DOHH2 (cell line): ENCODE data around the gene SLC25A3.

Source experiments
- EZH2phosphoT487 ChIP-seq: fragments of 200-600 bp; sonication (generic); IDR thresholded peaks from 2 replicates; pipeline ENCODE4 v1.6.1; 2017; ENCODE audit warnings: borderline replicate concordance, mild to moderate bottlenecking, antibody characterized with exemption, low read length, moderate library complexity, mixed read lengths
- TF ChIP-seq, protein P1 (sequence below): fragments of 200-600 bp; sonication (generic); IDR thresholded peaks from one replicate; pipeline ENCODE4 v1.5.1; 2014; ENCODE audit warnings: antibody characterized with exemption, mild to moderate bottlenecking, low read depth, low read length; ENCODE audit not compliant: poor library complexity, severe bottlenecking

DNA sequence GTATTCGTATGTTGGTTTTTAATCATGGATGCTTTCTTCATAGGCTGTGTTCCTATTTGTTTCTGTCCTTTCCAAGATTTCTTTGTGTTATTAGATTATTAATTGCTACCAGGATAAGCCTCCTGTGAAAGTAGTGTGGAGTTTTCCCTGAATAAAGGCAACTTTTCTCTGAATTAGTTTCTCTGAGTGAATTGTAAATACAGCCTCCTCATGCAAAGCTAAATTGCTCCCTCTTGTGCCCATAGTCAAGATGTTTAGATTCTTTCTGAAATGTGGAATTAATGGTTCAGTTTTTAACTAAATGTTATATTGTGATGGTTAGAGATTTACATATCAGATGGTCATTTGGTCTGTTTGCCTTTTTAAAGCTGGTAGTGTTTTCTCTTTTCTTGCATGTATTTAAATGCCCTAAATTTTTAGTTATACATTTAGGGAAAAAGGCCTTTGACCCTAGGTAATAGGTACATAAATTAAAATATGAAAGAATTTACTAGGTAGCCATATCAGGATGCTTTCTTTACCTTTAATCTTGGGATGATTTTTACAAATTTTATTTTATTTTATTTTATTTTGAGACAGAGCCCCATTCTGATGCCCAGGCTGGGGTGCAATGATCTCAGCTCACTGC lies 60.5 kb downstream of the SLC25A3 start:
- TF ChIP-seq, protein P1, sequence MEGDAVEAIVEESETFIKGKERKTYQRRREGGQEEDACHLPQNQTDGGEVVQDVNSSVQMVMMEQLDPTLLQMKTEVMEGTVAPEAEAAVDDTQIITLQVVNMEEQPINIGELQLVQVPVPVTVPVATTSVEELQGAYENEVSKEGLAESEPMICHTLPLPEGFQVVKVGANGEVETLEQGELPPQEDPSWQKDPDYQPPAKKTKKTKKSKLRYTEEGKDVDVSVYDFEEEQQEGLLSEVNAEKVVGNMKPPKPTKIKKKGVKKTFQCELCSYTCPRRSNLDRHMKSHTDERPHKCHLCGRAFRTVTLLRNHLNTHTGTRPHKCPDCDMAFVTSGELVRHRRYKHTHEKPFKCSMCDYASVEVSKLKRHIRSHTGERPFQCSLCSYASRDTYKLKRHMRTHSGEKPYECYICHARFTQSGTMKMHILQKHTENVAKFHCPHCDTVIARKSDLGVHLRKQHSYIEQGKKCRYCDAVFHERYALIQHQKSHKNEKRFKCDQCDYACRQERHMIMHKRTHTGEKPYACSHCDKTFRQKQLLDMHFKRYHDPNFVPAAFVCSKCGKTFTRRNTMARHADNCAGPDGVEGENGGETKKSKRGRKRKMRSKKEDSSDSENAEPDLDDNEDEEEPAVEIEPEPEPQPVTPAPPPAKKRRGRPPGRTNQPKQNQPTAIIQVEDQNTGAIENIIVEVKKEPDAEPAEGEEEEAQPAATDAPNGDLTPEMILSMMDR, result peak; percentile 65
- TF ChIP-seq EZH2phosphoT487, result no peak
